Upper lobe of left lung (tissue), 4 donors: ENCODE results near the gene SP5.

Experiments used
- CTCF ChIP-seq, 6 experiments: fragments of 450-650 bp in 4 of 6; fragments of 200-600 bp in 2 of 6; sonication (generic) in 2 of 6; IDR thresholded peaks; one replicate each; pipeline ENCODE4 v1.5.1; 2016 to 2019; ENCODE audit warnings: antibody characterized with exemption in 6 of 6
- POLR2A ChIP-seq, 4 donors: fragments of 450-650 bp; IDR thresholded peaks; one replicate each; pipeline ENCODE4 v1.5.1; 2016 to 2017; ENCODE audit warnings: antibody characterized with exemption in 4 of 4, mild to moderate bottlenecking in 2 of 4
- POLR2AphosphoS5 ChIP-seq, 2 donors: sonication (generic); formaldehyde crosslinking; IDR thresholded peaks; one replicate each; pipeline ENCODE4 v1.5.1; 2017; ENCODE audit warnings: antibody characterized with exemption in 2 of 2

DNA sequence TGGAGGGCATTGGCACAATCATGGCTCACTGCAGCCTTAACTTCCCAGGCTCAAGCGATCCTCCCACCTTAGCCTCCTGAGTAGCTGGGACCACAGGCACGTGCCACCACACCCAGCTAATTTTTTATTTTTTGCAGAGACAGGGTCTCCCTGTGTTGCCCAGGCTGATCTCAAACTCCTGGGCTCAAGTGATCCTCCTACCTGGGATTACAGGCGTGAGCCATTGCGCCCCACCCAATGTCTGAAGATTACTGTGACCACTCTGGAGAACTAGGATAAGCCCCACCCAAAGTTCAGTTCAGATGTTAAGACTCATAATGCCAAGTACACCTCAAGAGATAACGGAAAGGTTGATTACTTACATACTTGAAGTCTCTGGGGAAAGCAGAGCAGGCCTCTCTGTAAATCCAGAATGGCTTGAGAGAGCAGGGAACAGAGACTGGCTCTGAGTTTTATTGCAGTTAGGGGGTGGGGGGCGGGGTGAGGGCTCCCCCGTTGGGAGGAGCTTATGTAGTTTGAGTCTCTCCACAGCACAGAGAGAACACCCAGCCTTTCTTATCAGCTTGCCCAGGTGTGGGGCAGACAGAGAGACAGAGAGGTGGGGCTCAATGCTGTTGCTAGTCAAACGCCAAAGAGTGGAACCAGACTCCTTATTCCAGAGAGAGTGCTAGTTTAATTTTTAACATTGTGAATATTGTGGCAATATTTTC is 28.5 kb downstream of the SP5 start:
- TF ChIP-seq CTCF (IDR thresholded peaks at IDR 0.05) (no peak), POLR2AphosphoS5 (IDR thresholded peaks at IDR 0.05) (no peak), POLR2A (IDR thresholded peaks at IDR 0.05) (peak in 1 of 4 donors; percentile 61)
